IMR-90 (cell line): ENCODE data around the gene FAF2. TPM values are rescaled to one million over a fixed set of nuclear protein-coding genes. Genes with fewer than 3 reads are reported as not detected.
A peak's percentile ranks its signal among the peaks of the same experiment; 100 is the strongest.

Experiments
- ATAC-seq: fragments of 200-7000 bp; cut with Tn5 transposase; 2 replicates; pipeline ENCODE4 v1.9.1; 2020; ENCODE audit warnings: low read depth, mild to moderate bottlenecking, moderate library complexity
- BruUV-seq: library from RNA; stranded (reverse); fragments of 400-500 nt; replicated peaks from 2 replicates; lab custom pipeline; 2021; lab: Mats Ljungman, UMichigan
- CTCF ChIA-PET: fragments of 300-600 bp; formaldehyde crosslinking; extraction: SDS; loops from one replicate; lab custom pipeline; 2021; ENCODE audit warnings: antibody characterized with exemption; lab: Yijun Ruan, JAX
- POLR2A ChIA-PET: fragments of 300-600 bp; sonication (Branson Sonifier 250); formaldehyde crosslinking; loops from one replicate; lab custom pipeline; 2022; ENCODE audit warnings: antibody characterized with exemption; ENCODE audit not compliant: unreplicated experiment; lab: Charles Lee
- DNase-seq: peaks from one replicate; pipeline ENCODE4 v3.0.0; 2013
- H2AFZ ChIP-seq: replicated peaks from 2 replicates; pipeline ENCODE3; 2013; ENCODE audit warnings: low read length, mild to moderate bottlenecking; ENCODE audit not compliant: poor library complexity
- H2AK5ac ChIP-seq: 2 replicates; pipeline ENCODE4 v1.6.1; 2013; ENCODE audit warnings: low read depth, low read length, inconsistent platforms
- H2AK9ac ChIP-seq: replicated peaks from 2 replicates; pipeline ENCODE3; 2013; ENCODE audit warnings: mild to moderate bottlenecking, low read depth, low read length, moderate library complexity; ENCODE audit not compliant: poor library complexity
- H2BK120ac ChIP-seq: 2 replicates; pipeline ENCODE4 v1.6.1; 2013; ENCODE audit warnings: low read depth, low read length, inconsistent platforms
- H2BK15ac ChIP-seq: 3 replicates; pipeline ENCODE4 v1.6.1; 2013; ENCODE audit warnings: low read depth, low read length, inconsistent platforms
- H2BK20ac ChIP-seq: 2 replicates; pipeline ENCODE4 v1.6.1; 2013; ENCODE audit warnings: low read depth, mild to moderate bottlenecking, inconsistent platforms, low read length, moderate library complexity
- H2BK5ac ChIP-seq: 2 replicates; pipeline ENCODE4 v1.6.1; 2013; ENCODE audit warnings: mild to moderate bottlenecking, low read depth, low read length, inconsistent platforms; ENCODE audit not compliant: poor library complexity, severe bottlenecking
- H3K14ac ChIP-seq: replicated peaks from 2 replicates; pipeline ENCODE4 v1.6.1; 2013; ENCODE audit warnings: low read depth, low read length, inconsistent platforms
- H3K18ac ChIP-seq: 2 replicates; pipeline ENCODE4 v1.6.1; 2013; ENCODE audit warnings: low read depth, low read length, control low read depth
- H3K23ac ChIP-seq: 2 replicates; pipeline ENCODE4 v1.6.1; 2013; ENCODE audit warnings: low read depth, low read length, inconsistent platforms
- H3K27ac ChIP-seq: 2 replicates; pipeline ENCODE4 v1.5.1; 2013; ENCODE audit warnings: mild to moderate bottlenecking, control low read depth, low read length; ENCODE audit not compliant: insufficient read depth
- H3K27me3 ChIP-seq: 2 replicates; pipeline ENCODE4 v1.6.1; 2013; ENCODE audit warnings: low read length; ENCODE audit not compliant: control insufficient read depth, insufficient read depth
- H3K36me3 ChIP-seq: 2 replicates; pipeline ENCODE4 v1.6.1; 2013; ENCODE audit warnings: low read length, mixed read lengths; ENCODE audit not compliant: control insufficient read depth, insufficient read depth
- H3K4ac ChIP-seq: 2 replicates; pipeline ENCODE4 v1.6.1; 2013; ENCODE audit warnings: low read depth, low read length, inconsistent platforms
- H3K4me1 ChIP-seq: 2 replicates; pipeline ENCODE4 v1.6.1; 2013; ENCODE audit warnings: low read length, mixed read lengths; ENCODE audit not compliant: control insufficient read depth, insufficient read depth
- H3K4me2 ChIP-seq: 2 replicates; pipeline ENCODE4 v1.6.1; 2013; ENCODE audit warnings: low read depth, mild to moderate bottlenecking, control low read depth, low read length, moderate library complexity
- H3K4me3 ChIP-seq: 2 replicates; pipeline ENCODE4 v1.5.1; 2013; ENCODE audit warnings: low read depth, mild to moderate bottlenecking, control low read depth, low read length, moderate library complexity; ENCODE audit not compliant: insufficient read depth
- H3K56ac ChIP-seq: 2 replicates; pipeline ENCODE4 v1.6.1; 2013; ENCODE audit warnings: low read length, inconsistent platforms; ENCODE audit not compliant: insufficient read depth; ENCODE audit errors: extremely low read depth
- H3K79me1 ChIP-seq, 2 experiments: 2 replicates each; pipeline ENCODE4 v1.6.1; 2013; ENCODE audit warnings: low read length in 2 of 2, inconsistent platforms in 1 of 2, low read depth in 1 of 2
- H3K9ac ChIP-seq: 2 replicates; pipeline ENCODE4 v1.6.1; 2013; ENCODE audit warnings: low read depth, low read length, control low read depth
- H3K9me1 ChIP-seq: 2 replicates; pipeline ENCODE4 v1.6.1; 2013; ENCODE audit warnings: low read length, inconsistent platforms; ENCODE audit not compliant: insufficient read depth
- H3K9me3 ChIP-seq: 2 replicates; pipeline ENCODE4 v1.6.1; 2013; ENCODE audit warnings: low read length; ENCODE audit not compliant: control insufficient read depth, insufficient read depth
- H4K20me1 ChIP-seq: 2 replicates; pipeline ENCODE4 v1.6.1; 2013; ENCODE audit warnings: low read length, inconsistent platforms; ENCODE audit not compliant: insufficient read depth
- H4K5ac ChIP-seq: 2 replicates; pipeline ENCODE4 v1.6.1; 2013; ENCODE audit warnings: mild to moderate bottlenecking, low read depth, low read length, control low read depth
- H4K8ac ChIP-seq, 2 experiments: 2 replicates each; pipeline ENCODE4 v1.6.1; 2013; ENCODE audit warnings: low read depth in 2 of 2, low read length in 2 of 2, control low read depth in 1 of 2, inconsistent platforms in 1 of 2
- H4K91ac ChIP-seq: 2 replicates; pipeline ENCODE4 v1.6.1; 2013; ENCODE audit warnings: low read depth, low read length, inconsistent platforms; ENCODE audit not compliant: insufficient read depth
- BHLHE40 ChIP-seq: fragments of 150-350 bp; IDR thresholded peaks from 2 replicates; pipeline ENCODE4 v1.6.1; 2016; ENCODE audit warnings: mild to moderate bottlenecking, low read depth, low read length
- CEBPB ChIP-seq: IDR thresholded peaks from 2 replicates; pipeline ENCODE4 v1.6.1; 2012; ENCODE audit warnings: low read depth, low read length, improper control_type of control experiment
- CHD1 ChIP-seq: IDR thresholded peaks from 2 replicates; pipeline ENCODE4 v1.6.1; 2012; ENCODE audit warnings: low read depth, low read length, improper control_type of control experiment
- FOS ChIP-seq: fragments of 150-350 bp; IDR thresholded peaks from 2 replicates; pipeline ENCODE4 v1.6.1; 2016; ENCODE audit warnings: low read depth, low read length
- MAFK ChIP-seq: IDR thresholded peaks from 2 replicates; pipeline ENCODE4 v1.6.1; 2012; ENCODE audit warnings: low read depth, low read length, improper control_type of control experiment
- MAZ ChIP-seq: IDR thresholded peaks from 2 replicates; pipeline ENCODE4 v1.6.1; 2012; ENCODE audit warnings: low read depth, mild to moderate bottlenecking, low read length, improper control_type of control experiment, moderate library complexity, borderline replicate concordance
- MXI1 ChIP-seq: IDR thresholded peaks from 2 replicates; pipeline ENCODE4 v1.6.1; 2012; ENCODE audit warnings: low read depth, mild to moderate bottlenecking, low read length, moderate library complexity, borderline replicate concordance
- NFE2L2 ChIP-seq: fragments of 150-350 bp; IDR thresholded peaks from 2 replicates; pipeline ENCODE4 v1.6.1; 2016; ENCODE audit warnings: low read depth, mild to moderate bottlenecking, low read length
- POLR2A ChIP-seq: IDR thresholded peaks from 2 replicates; pipeline ENCODE4 v1.6.1; 2012; ENCODE audit warnings: mild to moderate bottlenecking, low read depth, low read length
- RAD21 ChIP-seq: IDR thresholded peaks from 2 replicates; pipeline ENCODE4 v1.6.1; 2012; ENCODE audit warnings: low read length, improper control_type of control experiment
- RCOR1 ChIP-seq: IDR thresholded peaks from 2 replicates; pipeline ENCODE4 v1.6.1; 2012; ENCODE audit warnings: mild to moderate bottlenecking, low read length, improper control_type of control experiment; ENCODE audit not compliant: insufficient replicate concordance
- RFX5 ChIP-seq: IDR thresholded peaks from 2 replicates; pipeline ENCODE4 v1.8.0; 2012; ENCODE audit warnings: low read depth, mild to moderate bottlenecking, low read length, moderate library complexity
- SMC3 ChIP-seq: fragments of 150-350 bp; IDR thresholded peaks from 2 replicates; pipeline ENCODE4 v1.6.1; 2016; ENCODE audit warnings: low read depth, mild to moderate bottlenecking, antibody characterized with exemption, low read length, moderate library complexity
- whole genome bisulfite sequencing, 2 experiments: methylation state at CpG; one replicate each; pipeline versions ENCODE4 v1.1.5 to v1.1.7; 2013; ENCODE audit warnings: missing lambda C conversion rate in 2 of 2; ENCODE audit not compliant: insufficient read length in 1 of 2; ENCODE audit errors: extremely low coverage in 2 of 2; 5-methylcytosine and 5-hydroxymethylcytosine counted together
- dilution Hi-C: fragments of 300-500 bp; cut with HindIII; formaldehyde crosslinking; loops from one replicate; pipeline ENCODE4 v1.14.3; 2018; ENCODE audit warnings: low sequenced_read_pairs; ENCODE audit not compliant: unreplicated experiment
- in situ Hi-C: fragments of 300-500 bp; cut with MboI; formaldehyde crosslinking; loops from 3 replicates; pipeline ENCODE4 v1.14.3; 2019; ENCODE audit warnings: low sequenced_read_pairs, inconsistent platforms, mixed read lengths
- intact Hi-C: fragments of 100-400 bp; cut with micrococcal nuclease; formaldehyde crosslinking; loops from 2 replicates; pipeline ENCODE4 v1.10.0; 2022
- polyA plus RNA-seq, 3 experiments: library from polyadenylated mRNA; depleted of rRNA; stranded (reverse); fragments of >200 nt; gene quantifications; 2 replicates each; pipeline ENCODE4 v1.2.3, GENCODE V29; 2012; ENCODE audit warnings: low replicate concordance in 1 of 3
- total RNA-seq: library from RNA; depleted of rRNA; stranded (reverse); fragments of >200 nt; gene quantifications from 2 replicates; pipeline ENCODE4 v1.2.3, GENCODE V29; 2012
- TF ChIP-seq, protein P1 (sequence below): conservative IDR thresholded peaks from 2 replicates; pipeline ENCODE4 v1.5.1; 2012; ENCODE audit warnings: mild to moderate bottlenecking, low read depth, low read length, improper control_type of control experiment
- TF ChIP-seq, protein P2 (sequence below): fragments of 150-350 bp; IDR thresholded peaks from 2 replicates; pipeline ENCODE4 v1.6.1; 2017; ENCODE audit warnings: mild to moderate bottlenecking, antibody characterized with exemption, low read length, low read depth
- TF ChIP-seq, protein P3 (sequence below): fragments of 150-350 bp; IDR thresholded peaks from 2 replicates; pipeline ENCODE4 v1.6.1; 2016; ENCODE audit warnings: low read depth, mild to moderate bottlenecking, low read length, moderate library complexity, borderline replicate concordance

The FAF2 gene
- total and polyA plus RNA-seq, 2 of the 4 experiments (the other 2 are of a cell fraction): 32.9 to 47.0 TPM

DNA sequence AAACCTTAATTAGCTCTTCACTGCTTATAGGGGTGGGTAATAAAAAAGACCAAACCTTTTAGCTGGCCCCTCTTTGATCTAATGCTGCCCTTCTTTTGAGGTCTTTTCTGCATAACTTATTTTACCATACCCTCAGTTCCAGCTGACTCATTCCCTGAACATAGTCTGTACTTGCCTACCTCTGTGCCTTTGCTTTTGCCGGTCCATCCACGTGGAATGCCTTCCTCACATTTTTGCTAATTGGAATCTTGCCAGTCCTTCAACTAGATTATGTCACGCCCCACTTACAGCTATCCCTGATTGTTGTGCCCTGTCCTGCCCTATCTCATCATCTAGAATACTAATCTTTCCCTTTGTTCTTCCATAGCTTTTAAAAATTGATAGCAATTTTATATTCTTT is 44.2 kb downstream of the FAF2 start:
- Histone ChIP-seq H4K5ac (no peak overlapping the region), H2BK15ac (peak overlapping the region; percentile 72; the same call in 1 of the 3 replicates), H3K4me1 (peaks cover 12% of the 10 kb centered on the region), H4K8ac (peak overlapping the region in 1 of 2 experiments; percentile 24; a peak in 1 of 4 replicates), H4K20me1 (peaks cover 11% of the 10 kb centered on the region; the same call in 1 of the 2 replicates), H2BK20ac (0 out of 2 replicates have a peak overlapping the region, but pooled peaks have one; percentile 41), H3K4me2 (no peak overlapping the region), H3K9ac (no peak overlapping the region), H3K56ac (no peak overlapping the region), H2BK120ac (no peak overlapping the region), H3K9me3 (no peaks in the 10 kb centered on the region), H3K4me3 (no peak overlapping the region), H2AK9ac (no peak overlapping the region), H4K91ac (no peak overlapping the region), H3K79me1 (peaks cover 41 to 49% of the 10 kb centered on the region in 2 experiments), H3K27ac (no peak overlapping the region), H3K9me1 (peaks cover 21% of the 10 kb centered on the region), H3K14ac (peak overlapping the region; percentile 17; the same call in 1 of the 2 replicates), H3K27me3 (no peaks in the 10 kb centered on the region), H2BK5ac (no peak overlapping the region), H3K4ac (0 out of 2 replicates have a peak overlapping the region, but pooled peaks have one; percentile 40), H3K36me3 (peaks cover 41% of the 10 kb centered on the region), H2AK5ac (peak overlapping the region; percentile 44; the same call in 1 of the 2 replicates), H3K23ac (no peak overlapping the region), H2AFZ (no peak overlapping the region), H3K18ac (no peak overlapping the region)
- 86% methylated on average over 2 of the region's 3 CpGs; no CpG with 5 or more reads in 1 of the 2 experiments for WGBS, 2 experiments
- in situ Hi-C loops (no loop called here), intact Hi-C loops (no loop called here), dilution Hi-C loops (no loop called here)
- DNase-seq (peak; percentile 20), ATAC-seq (no peak)
- BruUV-seq: no TSS peak
- ChIA-PET CTCF (no interaction called here), POLR2A (no interaction called here)
- TF ChIP-seq, protein P1, sequence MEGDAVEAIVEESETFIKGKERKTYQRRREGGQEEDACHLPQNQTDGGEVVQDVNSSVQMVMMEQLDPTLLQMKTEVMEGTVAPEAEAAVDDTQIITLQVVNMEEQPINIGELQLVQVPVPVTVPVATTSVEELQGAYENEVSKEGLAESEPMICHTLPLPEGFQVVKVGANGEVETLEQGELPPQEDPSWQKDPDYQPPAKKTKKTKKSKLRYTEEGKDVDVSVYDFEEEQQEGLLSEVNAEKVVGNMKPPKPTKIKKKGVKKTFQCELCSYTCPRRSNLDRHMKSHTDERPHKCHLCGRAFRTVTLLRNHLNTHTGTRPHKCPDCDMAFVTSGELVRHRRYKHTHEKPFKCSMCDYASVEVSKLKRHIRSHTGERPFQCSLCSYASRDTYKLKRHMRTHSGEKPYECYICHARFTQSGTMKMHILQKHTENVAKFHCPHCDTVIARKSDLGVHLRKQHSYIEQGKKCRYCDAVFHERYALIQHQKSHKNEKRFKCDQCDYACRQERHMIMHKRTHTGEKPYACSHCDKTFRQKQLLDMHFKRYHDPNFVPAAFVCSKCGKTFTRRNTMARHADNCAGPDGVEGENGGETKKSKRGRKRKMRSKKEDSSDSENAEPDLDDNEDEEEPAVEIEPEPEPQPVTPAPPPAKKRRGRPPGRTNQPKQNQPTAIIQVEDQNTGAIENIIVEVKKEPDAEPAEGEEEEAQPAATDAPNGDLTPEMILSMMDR: no peak
- no peak for TF ChIP-seq SMC3
- no peak for TF ChIP-seq RAD21
- TF ChIP-seq RFX5: no peak
- TF ChIP-seq BHLHE40: no peak
- TF ChIP-seq FOS: no peak
- TF ChIP-seq CHD1: no peak
- TF ChIP-seq MAZ: no peak
- TF ChIP-seq, protein P2, sequence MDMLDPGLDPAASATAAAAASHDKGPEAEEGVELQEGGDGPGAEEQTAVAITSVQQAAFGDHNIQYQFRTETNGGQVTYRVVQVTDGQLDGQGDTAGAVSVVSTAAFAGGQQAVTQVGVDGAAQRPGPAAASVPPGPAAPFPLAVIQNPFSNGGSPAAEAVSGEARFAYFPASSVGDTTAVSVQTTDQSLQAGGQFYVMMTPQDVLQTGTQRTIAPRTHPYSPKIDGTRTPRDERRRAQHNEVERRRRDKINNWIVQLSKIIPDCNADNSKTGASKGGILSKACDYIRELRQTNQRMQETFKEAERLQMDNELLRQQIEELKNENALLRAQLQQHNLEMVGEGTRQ: no peak
- TF ChIP-seq RCOR1: no peak
- TF ChIP-seq CEBPB: no peak
- TF ChIP-seq MXI1: no peak
- TF ChIP-seq NFE2L2: no peak
- TF ChIP-seq POLR2A: no peak
- TF ChIP-seq, protein P3, sequence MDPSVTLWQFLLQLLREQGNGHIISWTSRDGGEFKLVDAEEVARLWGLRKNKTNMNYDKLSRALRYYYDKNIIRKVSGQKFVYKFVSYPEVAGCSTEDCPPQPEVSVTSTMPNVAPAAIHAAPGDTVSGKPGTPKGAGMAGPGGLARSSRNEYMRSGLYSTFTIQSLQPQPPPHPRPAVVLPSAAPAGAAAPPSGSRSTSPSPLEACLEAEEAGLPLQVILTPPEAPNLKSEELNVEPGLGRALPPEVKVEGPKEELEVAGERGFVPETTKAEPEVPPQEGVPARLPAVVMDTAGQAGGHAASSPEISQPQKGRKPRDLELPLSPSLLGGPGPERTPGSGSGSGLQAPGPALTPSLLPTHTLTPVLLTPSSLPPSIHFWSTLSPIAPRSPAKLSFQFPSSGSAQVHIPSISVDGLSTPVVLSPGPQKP: no peak
- no peak for TF ChIP-seq MAFK
